HG03342 (cell line): Measurements from ENCODE around the gene CGB8.
"Not testable (repeated sequence)": the region's sequence is repeated elsewhere in the genome, so short reads cannot be mapped to it uniquely, and the experiment has no call there.

ENCODE experiments used
- ATAC-seq: cut with Tn5 transposase; IDR thresholded peaks from one replicate; pipeline ENCODE4 v1.9.1; 2021; ENCODE audit warnings: mild to moderate bottlenecking, moderate library complexity; ENCODE audit not compliant: unreplicated experiment

CGB8 gene

GRCh38 chr19:49065905-49066512, 17.1 kb upstream of the CGB8 start:
- ATAC-seq = no peak

- no peak for ATAC-seq
These were observed 16.1 kb upstream of the CGB8 start, which contains the start of gene NTF4 for GRCh38 chr19:49064768-49065611. Gene NTF4 (minus strand): TSS chr19:49064818. CDS start chr19:49061997, 2,821 bp downstream.

GRCh38 chr19:49064029-49064629, 15.2 kb upstream of the CGB8 start:
- ATAC-seq = no peak

GRCh38 chr19:49061445-49061844, 12.5 kb upstream of the CGB8 start:
- no peak for ATAC-seq

- ATAC-seq = no peak
These were observed 12.1 kb upstream of the CGB8 start for GRCh38 chr19:49061000-49061399.

- no peak for ATAC-seq
These were observed 10.1 kb upstream of the CGB8 start for GRCh38 chr19:49059053-49059452.

GRCh38 chr19:49058562-49058961, 9.7 kb upstream of the CGB8 start:
- ATAC-seq = no peak

GRCh38 chr19:49057636-49058234, 8.8 kb upstream of the CGB8 start, which contains the start of gene CGB7:
Gene CGB7 (minus strand): TSS chr19:49057749. CDS start chr19:49055375, 2,374 bp downstream.
- ATAC-seq = no peak

- ATAC-seq = not testable (repeated sequence)
These were observed 8.1 kb upstream of the CGB8 start for GRCh38 chr19:49056902-49057596.

- no peak for ATAC-seq
These were observed 7.4 kb upstream of the CGB8 start for GRCh38 chr19:49056101-49056901.

GRCh38 chr19:49050376-49051033, 1.6 kb upstream of the CGB8 start:
- ATAC-seq = not testable (repeated sequence)

GRCh38 chr19:49049834-49050233, 923 bp upstream of the CGB8 start:
- ATAC-seq = not testable (repeated sequence)

GRCh38 chr19:49043548-49043947, 5.4 kb downstream of the CGB8 start, which contains the start of gene CGB5:
Gene CGB5 (plus strand): TSS chr19:49043848. CDS start chr19:49044210, 362 bp downstream.
- not testable (repeated sequence) for ATAC-seq

GRCh38 chr19:49042666-49043065, 6.2 kb downstream of the CGB8 start:
- not testable (repeated sequence) for ATAC-seq

- no peak for ATAC-seq
These were observed 6.7 kb downstream of the CGB8 start for GRCh38 chr19:49042177-49042576.

GRCh38 chr19:49039736-49040135, 9.2 kb downstream of the CGB8 start:
- ATAC-seq = not testable (repeated sequence)

- ATAC-seq = not testable (repeated sequence)
These were observed 10.2 kb downstream of the CGB8 start for GRCh38 chr19:49038557-49039276.

- ATAC-seq = not testable (repeated sequence)
These were observed 10.8 kb downstream of the CGB8 start for GRCh38 chr19:49038111-49038510.
